NCI-H526 (cell line): ENCODE data around the gene TEK.

Experiments
- DNase-seq, 2 experiments: peaks; one replicate each; lab custom pipeline; 2025; lab: John Stamatoyannopoulos, UW

TEK gene

GRCh38 chr9:27227192-27227591 lies 118.2 kb downstream of the TEK start:
- no peak for DNase-seq

DNA sequence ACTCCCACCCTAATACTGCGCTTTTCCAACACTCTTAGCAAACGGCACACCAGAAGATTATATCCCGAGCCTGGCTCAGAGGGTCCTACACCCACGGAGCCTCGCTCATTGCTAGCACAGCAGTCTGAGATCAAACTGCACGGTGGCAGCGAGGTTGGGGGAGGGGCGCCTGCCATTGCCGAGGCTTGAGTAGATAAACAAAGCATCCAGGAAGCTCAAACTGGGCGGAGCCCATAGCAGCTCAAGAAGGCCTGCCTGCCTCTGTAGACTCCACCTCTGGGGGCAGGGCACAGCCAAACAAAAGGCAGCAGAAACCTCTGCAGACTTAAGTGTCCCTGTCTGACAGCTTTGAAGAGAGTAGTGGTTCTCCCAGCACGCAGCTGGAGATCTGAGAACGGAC lies 130.6 kb downstream of the TEK start:
- DNase-seq, result peak; percentile 1 to 24

GRCh38 chr9:27247756-27248155 lies 138.7 kb downstream of the TEK start:
- peak; percentile 71 to 84 for DNase-seq

GRCh38 chr9:27248702-27249101 lies 139.7 kb downstream of the TEK start:
- DNase-seq, result no peak

- no peak for DNase-seq
Observed at GRCh38 chr9:27258662-27259061, 149.6 kb downstream of the TEK start.

GRCh38 chr9:27260789-27261516 lies 151.9 kb downstream of the TEK start:
- DNase-seq, result no peak

GRCh38 chr9:27261517-27262211 lies 152.6 kb downstream of the TEK start:
- DNase-seq, result no peak

DNA sequence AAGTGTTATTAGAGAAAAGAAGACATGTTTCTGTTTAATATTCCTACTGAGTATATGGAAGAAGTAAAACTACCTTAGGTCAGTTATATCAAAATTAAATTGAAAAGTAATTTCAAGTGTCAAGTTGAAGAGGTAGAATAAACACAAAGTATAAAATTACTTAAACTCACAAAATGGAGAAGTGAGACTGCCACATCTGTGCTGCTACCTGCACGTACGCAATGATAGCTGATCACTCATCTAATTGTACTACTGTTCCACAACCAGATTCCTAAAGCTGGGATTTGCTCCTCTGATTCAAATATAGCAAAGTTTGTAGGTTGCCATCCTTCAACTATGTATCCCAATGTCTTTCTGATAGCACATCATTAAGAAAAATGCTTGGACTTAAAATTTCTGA lies 163.1 kb downstream of the TEK start:
- DNase-seq, result no peak

- DNase-seq, result no peak
Observed at GRCh38 chr9:27273186-27273585, 164.2 kb downstream of the TEK start.

DNA sequence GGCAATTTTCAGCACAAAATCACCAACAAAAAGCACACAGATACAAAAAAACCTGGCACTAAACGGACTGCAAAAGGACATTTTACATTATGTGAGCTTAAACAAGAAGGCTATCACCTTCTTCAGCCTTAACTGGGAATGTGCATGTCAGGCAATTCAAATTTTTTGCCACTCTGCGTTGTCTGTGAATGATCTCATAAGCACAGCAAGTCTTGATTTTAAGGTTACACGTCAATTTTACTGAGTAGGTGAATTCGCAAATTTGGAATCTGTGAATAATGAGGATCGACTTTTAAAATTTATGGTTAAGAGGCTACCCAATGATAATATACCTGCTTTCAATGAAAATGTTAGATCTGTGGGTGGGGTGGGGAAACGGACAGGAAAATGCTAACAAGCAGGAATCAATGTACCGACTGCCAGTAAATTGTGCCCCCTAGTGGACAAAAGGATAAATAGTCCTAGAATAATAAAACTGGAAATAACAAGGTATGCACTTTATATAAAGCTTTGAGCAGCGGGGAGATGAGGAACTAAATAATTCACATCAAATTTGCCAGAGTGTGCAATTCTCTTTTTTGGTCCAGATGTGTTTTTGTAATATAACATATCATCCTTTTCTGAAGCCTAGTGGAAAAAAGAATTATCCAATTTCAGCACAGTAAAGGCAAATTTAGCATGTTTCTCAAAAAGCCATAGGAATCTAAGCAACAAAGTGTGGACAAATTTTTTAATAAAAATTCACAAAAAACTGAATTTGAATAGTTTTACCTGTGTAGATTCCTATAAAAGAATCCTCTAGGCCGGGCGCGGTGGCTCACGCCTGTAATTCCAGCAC lies 167.4 kb downstream of the TEK start:
- DNase-seq, result peak; percentile 56 to 75

GRCh38 chr9:27278374-27278773 lies 169.3 kb downstream of the TEK start:
- DNase-seq, result no peak

DNA sequence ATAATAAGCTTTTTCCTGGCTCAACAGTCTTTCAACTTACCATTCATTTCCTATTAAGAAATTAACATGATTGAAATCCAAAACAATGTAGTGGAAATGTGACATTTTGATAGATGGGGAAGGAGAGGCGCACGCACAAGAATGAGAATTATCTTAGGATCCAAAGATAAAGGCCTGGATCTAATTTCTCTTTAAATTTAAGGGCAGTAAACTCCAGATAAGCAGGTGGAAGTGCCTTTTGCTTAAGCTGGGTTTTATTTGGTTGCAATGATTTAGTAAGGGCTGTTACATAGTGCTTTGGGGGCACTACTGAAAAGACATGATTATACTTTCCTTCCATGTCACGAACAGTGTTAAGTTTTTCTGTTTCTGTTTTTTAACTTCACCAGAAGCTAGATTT lies 170.6 kb downstream of the TEK start:
- DNase-seq, result no peak
